ENCODE data around the gene ZPBP2.

GRCh38 chr17:39923836-39924690 lies 56.1 kb downstream of the ZPBP2 start:
- TF ChIP-seq CTCF (IDR thresholded peaks at IDR 0.05), result no peak
- TF ChIP-seq POLR2A (IDR thresholded peaks at IDR 0.05), result peak; percentile 33

Data from right lobe of liver (tissue), 4 donors.